ENCODE data around the gene MALT1. TPM values are rescaled to one million over a fixed set of nuclear protein-coding genes. Genes with fewer than 3 reads are reported as not detected.

The MALT1 gene
- total RNA-seq, 5 donors from 2014 or later (not counting 1 experiment from before 2014, with no cell fraction given), result 54.5 to 83.2 (median 69.5) TPM

GRCh38 chr18:58723810-58724602, 52.7 kb downstream of the MALT1 start:
- no peak for ATAC-seq (replicated peaks in 1 of 4)
- no peak overlapping the region for H3K27ac Mint-ChIP-seq
- H3K36me3 Mint-ChIP-seq, result peaks cover 44% of the 10 kb centered on the region
- H3K4me1 Mint-ChIP-seq, result peaks cover 7 to 30% (median 19%) of the 10 kb centered on the region in 3 donors
- peaks cover under 1 to 45% of the 10 kb centered on the region in 2 donors for H3K36me3 ChIP-seq (ENCODE audit: control insufficient read depth in 2 of 2, extremely low read depth in 1 of 2, insufficient read depth in 1 of 2, low read length in 1 of 2)
- no peaks in the 10 kb centered on the region for H3K27me3 Mint-ChIP-seq
- H3K27ac ChIP-seq (ENCODE audit: low read length), result no peak overlapping the region
- H3K9me3 ChIP-seq, result no peaks in the 10 kb centered on the region
- ChIA-PET CTCF (interaction anchor here in 1 of 2 donors (0.5 to 0.6 kb wide), 2 partner anchors 182 to 199 kb away, joined by 3 to 9 read pairs; no protein-coding TSS in a partner anchor), POLR2A (interaction anchor here in 1 of 2 donors (0.5 to 0.6 kb wide), 2 partner anchors 12 to 14 kb away, joined by 3 read pairs; no protein-coding TSS in a partner anchor)
- H3K4me3 Mint-ChIP-seq, result no peak overlapping the region
- no peaks in the 10 kb centered on the region for H3K27me3 ChIP-seq (replicated peaks in 1 of 2; ENCODE audit: control insufficient read depth in 2 of 2, extremely low read depth in 1 of 2, insufficient read depth in 2 of 2, low read length in 1 of 2)
- peaks cover 0 to 4% of the 10 kb centered on the region in 2 experiments for H3K4me1 ChIP-seq (ENCODE audit: control insufficient read depth in 1 of 2, extremely low read depth in 1 of 2, insufficient read depth in 2 of 2, low read length in 2 of 2)
- no peak for DNase-seq
- 100% methylated on average over 1 of the region's 3 CpGs for WGBS (ENCODE audit: insufficient coverage)
- H3K4me3 ChIP-seq (ENCODE audit: control insufficient read depth in 1 of 2, extremely low read depth in 1 of 2, low read length in 1 of 2), result no peak overlapping the region
- H3K9me3 Mint-ChIP-seq, result no peaks in the 10 kb centered on the region

GRCh38 chr18:58726671-58727070, 55.4 kb downstream of the MALT1 start:
- H3K27ac Mint-ChIP-seq, result no peak overlapping the region
- H3K4me1 ChIP-seq (ENCODE audit: control insufficient read depth in 1 of 2, extremely low read depth in 1 of 2, insufficient read depth in 2 of 2, low read length in 2 of 2), result peaks cover 0 to 3% of the 10 kb centered on the region in 2 experiments
- ATAC-seq (replicated peaks in 1 of 4) (no peak), DNase-seq (no peak)
- H3K36me3 ChIP-seq (ENCODE audit: control insufficient read depth in 2 of 2, extremely low read depth in 1 of 2, insufficient read depth in 1 of 2, low read length in 1 of 2), result peaks cover 3 to 36% of the 10 kb centered on the region in 2 donors
- H3K27me3 ChIP-seq (replicated peaks in 1 of 2; ENCODE audit: control insufficient read depth in 2 of 2, extremely low read depth in 1 of 2, insufficient read depth in 2 of 2, low read length in 1 of 2), result no peaks in the 10 kb centered on the region
- no peaks in the 10 kb centered on the region for H3K27me3 Mint-ChIP-seq
- no peaks in the 10 kb centered on the region for H3K9me3 ChIP-seq
- POLR2A ChIA-PET, result interaction anchor here in 1 of 2 donors (0.6 kb wide), 1 partner anchor 52 kb away, joined by 3 read pairs; no protein-coding TSS in a partner anchor
- H3K4me1 Mint-ChIP-seq, result peaks cover 6 to 17% (median 10%) of the 10 kb centered on the region in 3 donors
- WGBS (ENCODE audit: insufficient coverage), result 100% methylated on average over 6 of the region's 6 CpGs
- H3K9me3 Mint-ChIP-seq, result no peaks in the 10 kb centered on the region
- CTCF ChIA-PET, result no interaction called here
- H3K36me3 Mint-ChIP-seq, result peaks cover 44% of the 10 kb centered on the region
- H3K4me3 ChIP-seq (ENCODE audit: control insufficient read depth in 1 of 2, extremely low read depth in 1 of 2, low read length in 1 of 2), result no peak overlapping the region
- no peak overlapping the region for H3K27ac ChIP-seq (ENCODE audit: low read length)
- no peak overlapping the region for H3K4me3 Mint-ChIP-seq

- ATAC-seq (replicated peaks in 1 of 4), result no peak
- Mint-ChIP-seq H3K4me3 (no peak overlapping the region), H3K27ac (peak overlapping the region; percentile 17 to 48), H3K9me3 (no peaks in the 10 kb centered on the region), H3K4me1 (peaks cover 4 to 13% (median 6%) of the 10 kb centered on the region in 3 donors), H3K27me3 (no peaks in the 10 kb centered on the region), H3K36me3 (peaks cover 48% of the 10 kb centered on the region)
- no peak overlapping the region for H3K27ac ChIP-seq (ENCODE audit: low read length)
- no peak overlapping the region for H3K4me3 ChIP-seq (ENCODE audit: control insufficient read depth in 1 of 2, extremely low read depth in 1 of 2, low read length in 1 of 2)
- ChIA-PET CTCF (no interaction called here), POLR2A (interaction anchor here in 1 of 2 donors (0.6 kb wide), 1 partner anchor 46 kb away, joined by 6 read pairs; no protein-coding TSS in a partner anchor)
- peaks cover 3 to 40% of the 10 kb centered on the region in 2 donors for H3K36me3 ChIP-seq (ENCODE audit: control insufficient read depth in 2 of 2, extremely low read depth in 1 of 2, insufficient read depth in 1 of 2, low read length in 1 of 2)
- DNase-seq, result no peak
- no peaks in the 10 kb centered on the region for H3K27me3 ChIP-seq (replicated peaks in 1 of 2; ENCODE audit: control insufficient read depth in 2 of 2, extremely low read depth in 1 of 2, insufficient read depth in 2 of 2, low read length in 1 of 2)
- H3K4me1 ChIP-seq (ENCODE audit: control insufficient read depth in 1 of 2, extremely low read depth in 1 of 2, insufficient read depth in 2 of 2, low read length in 2 of 2), result no peaks in the 10 kb centered on the region
- no peaks in the 10 kb centered on the region for H3K9me3 ChIP-seq
- WGBS (ENCODE audit: insufficient coverage), result 80% methylated on average over 2 of the region's 6 CpGs
Observed at GRCh38 chr18:58727776-58728500, 56.7 kb downstream of the MALT1 start.

GRCh38 chr18:58728719-58729118, 57.5 kb downstream of the MALT1 start:
- WGBS (ENCODE audit: insufficient coverage), result no CpG with 5 or more reads among the region's 3 CpGs
- POLR2A ChIA-PET, result no interaction called here
- Mint-ChIP-seq H3K4me3 (no peak overlapping the region), H3K4me1 (peaks cover 4 to 11% (median 6%) of the 10 kb centered on the region in 3 donors), H3K27me3 (no peaks in the 10 kb centered on the region), H3K27ac (no peak overlapping the region), H3K36me3 (peaks cover 50% of the 10 kb centered on the region), H3K9me3 (no peaks in the 10 kb centered on the region)
- no peak for ATAC-seq (replicated peaks in 1 of 4)
- H3K36me3 ChIP-seq (ENCODE audit: control insufficient read depth in 2 of 2, extremely low read depth in 1 of 2, insufficient read depth in 1 of 2, low read length in 1 of 2), result peaks cover 3 to 40% of the 10 kb centered on the region in 2 donors
- no peaks in the 10 kb centered on the region for H3K9me3 ChIP-seq
- no peaks in the 10 kb centered on the region for H3K27me3 ChIP-seq (replicated peaks in 1 of 2; ENCODE audit: control insufficient read depth in 2 of 2, extremely low read depth in 1 of 2, insufficient read depth in 2 of 2, low read length in 1 of 2)
- H3K27ac ChIP-seq (ENCODE audit: low read length), result no peak overlapping the region
- no peak overlapping the region for H3K4me3 ChIP-seq (ENCODE audit: control insufficient read depth in 1 of 2, extremely low read depth in 1 of 2, low read length in 1 of 2)
- no peaks in the 10 kb centered on the region for H3K4me1 ChIP-seq (ENCODE audit: control insufficient read depth in 1 of 2, extremely low read depth in 1 of 2, insufficient read depth in 2 of 2, low read length in 2 of 2)
- CTCF ChIA-PET, result no interaction called here
- DNase-seq, result no peak

DNA sequence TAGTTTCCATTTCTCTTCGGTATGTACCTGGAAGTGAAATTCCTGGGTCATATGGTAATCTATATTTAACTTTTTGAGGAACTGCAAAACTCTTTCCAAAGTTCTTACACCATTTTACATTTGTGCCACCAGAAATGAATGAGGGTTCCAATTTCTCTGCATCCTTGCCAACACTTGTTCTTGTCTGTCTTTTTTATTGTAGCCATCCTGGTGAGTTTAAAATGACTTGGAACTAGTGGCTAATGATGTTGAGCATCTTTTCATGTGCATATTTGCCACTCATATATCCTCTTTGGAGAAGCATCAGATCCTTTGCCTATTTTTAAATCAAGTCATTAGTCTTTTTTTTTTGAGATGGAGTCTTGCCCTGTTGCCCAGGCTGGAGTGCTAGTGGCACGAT, 59.4 kb downstream of the MALT1 start:
- Mint-ChIP-seq H3K9me3 (no peaks in the 10 kb centered on the region), H3K27ac (no peak overlapping the region), H3K36me3 (peaks cover 58% of the 10 kb centered on the region), H3K27me3 (no peaks in the 10 kb centered on the region), H3K4me1 (peaks cover 4 to 12% (median 6%) of the 10 kb centered on the region in 3 donors), H3K4me3 (no peak overlapping the region)
- CTCF ChIA-PET, result interaction anchor here in 1 of 2 donors (0.6 kb wide), 1 partner anchor 94 kb away, joined by 4 read pairs; no protein-coding TSS in a partner anchor
- Histone ChIP-seq H3K4me3 (ENCODE audit: control insufficient read depth in 1 of 2, extremely low read depth in 1 of 2, low read length in 1 of 2) (no peak overlapping the region), H3K27ac (ENCODE audit: low read length) (no peak overlapping the region), H3K4me1 (ENCODE audit: control insufficient read depth in 1 of 2, extremely low read depth in 1 of 2, insufficient read depth in 2 of 2, low read length in 2 of 2) (no peaks in the 10 kb centered on the region), H3K9me3 (no peaks in the 10 kb centered on the region), H3K27me3 (replicated peaks in 1 of 2; ENCODE audit: control insufficient read depth in 2 of 2, extremely low read depth in 1 of 2, insufficient read depth in 2 of 2, low read length in 1 of 2) (no peaks in the 10 kb centered on the region), H3K36me3 (ENCODE audit: control insufficient read depth in 2 of 2, extremely low read depth in 1 of 2, insufficient read depth in 1 of 2, low read length in 1 of 2) (peaks cover 3 to 48% of the 10 kb centered on the region in 2 donors)
- no CpG with 5 or more reads among the region's 2 CpGs for WGBS (ENCODE audit: insufficient coverage)
- DNase-seq (no peak), ATAC-seq (replicated peaks in 1 of 4) (no peak)
- POLR2A ChIA-PET, result no interaction called here

DNA sequence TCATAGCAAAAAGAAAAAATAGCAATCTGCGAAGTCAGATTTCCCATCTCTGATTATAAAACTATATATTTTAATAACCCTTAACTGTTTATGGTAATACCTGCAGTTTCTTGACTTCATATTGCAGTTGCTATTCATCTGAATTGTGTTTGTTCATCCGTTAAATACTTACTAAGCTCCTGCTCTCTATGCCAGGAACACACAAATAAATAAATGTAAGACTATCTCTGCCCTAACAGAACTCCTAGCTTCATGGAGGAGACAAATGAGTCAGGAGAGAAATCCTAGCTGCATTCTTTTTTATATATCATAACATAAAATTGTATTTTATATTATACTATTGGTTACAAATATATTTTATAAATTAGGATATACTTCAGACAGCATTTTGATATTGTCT, 61.2 kb downstream of the MALT1 start:
- peaks cover 6 to 55% of the 10 kb centered on the region in 2 donors for H3K36me3 ChIP-seq (ENCODE audit: control insufficient read depth in 2 of 2, extremely low read depth in 1 of 2, insufficient read depth in 1 of 2, low read length in 1 of 2)
- H3K27ac ChIP-seq (ENCODE audit: low read length), result no peak overlapping the region
- no CpG with 5 or more reads among the region's 2 CpGs for WGBS (ENCODE audit: insufficient coverage)
- H3K4me1 ChIP-seq (ENCODE audit: control insufficient read depth in 1 of 2, extremely low read depth in 1 of 2, insufficient read depth in 2 of 2, low read length in 2 of 2), result no peaks in the 10 kb centered on the region
- Mint-ChIP-seq H3K9me3 (no peaks in the 10 kb centered on the region), H3K27me3 (no peaks in the 10 kb centered on the region), H3K4me1 (peaks cover 0 to 5% (median 4%) of the 10 kb centered on the region in 3 donors), H3K4me3 (no peak overlapping the region), H3K27ac (no peak overlapping the region), H3K36me3 (peaks cover 65% of the 10 kb centered on the region)
- CTCF ChIA-PET, result no interaction called here
- H3K27me3 ChIP-seq (replicated peaks in 1 of 2; ENCODE audit: control insufficient read depth in 2 of 2, extremely low read depth in 1 of 2, insufficient read depth in 2 of 2, low read length in 1 of 2), result no peaks in the 10 kb centered on the region
- POLR2A ChIA-PET, result no interaction called here
- H3K4me3 ChIP-seq (ENCODE audit: control insufficient read depth in 1 of 2, extremely low read depth in 1 of 2, low read length in 1 of 2), result no peak overlapping the region
- no peaks in the 10 kb centered on the region for H3K9me3 ChIP-seq
- no peak for DNase-seq
- no peak for ATAC-seq (replicated peaks in 1 of 4)
